Transverse colon (tissue), 4 donors: Measurements from ENCODE around the gene EPHA4.

Experiments used
- CTCF ChIP-seq, 5 experiments: fragments of 200-600 bp in 3 of 5; fragments of 450-650 bp in 2 of 5; sonication (generic) in 3 of 5; IDR thresholded peaks; 1 replicate in 2 of 5; 2 replicates in 3 of 5; pipeline ENCODE4 v1.5.1; 2016 to 2017; ENCODE audit warnings: antibody characterized with exemption in 5 of 5, inconsistent platforms in 3 of 5, mild to moderate bottlenecking in 2 of 5, moderate library complexity in 1 of 5
- POLR2A ChIP-seq: fragments of 450-650 bp; IDR thresholded peaks from one replicate; pipeline ENCODE4 v1.6.1; 2016; ENCODE audit warnings: antibody characterized with exemption, mild to moderate bottlenecking, moderate library complexity
- POLR2AphosphoS5 ChIP-seq, 3 donors: sonication (generic); formaldehyde crosslinking; IDR thresholded peaks; one replicate each; pipeline ENCODE4 v1.6.1; 2016; ENCODE audit warnings: antibody characterized with exemption in 3 of 3

GRCh38 chr2:221463241-221463896 is 108.7 kb downstream of the EPHA4 start:
- no peak for TF ChIP-seq POLR2A
- TF ChIP-seq CTCF (IDR thresholded peaks at IDR 0.05): no peak
- no peak for TF ChIP-seq POLR2AphosphoS5 (IDR thresholded peaks at IDR 0.05)
